Dendritic cell treated with granulocyte-macrophage colony-stimulating factor and Interleukin-4, amounts not matched to agents 40 ng/mL and 50 ng/mL, for 4 days (primary cell): Measurements from ENCODE around the gene SENP6.
"Not testable (repeated sequence)": the region's sequence is repeated elsewhere in the genome, so short reads cannot be mapped to it uniquely, and the experiment has no call there.

Source experiments
- H3K27ac Mint-ChIP-seq: one replicate; pipeline ENCODE4 v1.8.0; 2022; ENCODE audit warnings: mild to moderate bottlenecking, mixed read lengths
- H3K27me3 Mint-ChIP-seq: one replicate; pipeline ENCODE4 v1.8.0; 2022; ENCODE audit warnings: mild to moderate bottlenecking, mixed read lengths
- H3K36me3 Mint-ChIP-seq: one replicate; pipeline ENCODE4 v1.8.0; 2022; ENCODE audit warnings: low read depth, mixed read lengths
- H3K4me1 Mint-ChIP-seq: one replicate; pipeline ENCODE4 v1.8.0; 2022; ENCODE audit warnings: low read depth, mixed read lengths
- H3K4me3 Mint-ChIP-seq: one replicate; pipeline ENCODE4 v1.8.0; 2022; ENCODE audit warnings: mild to moderate bottlenecking, moderate library complexity, mixed read lengths
- H3K9me3 Mint-ChIP-seq: one replicate; pipeline ENCODE4 v1.8.0; 2022; ENCODE audit warnings: mixed read lengths
- intact Hi-C: fragments of 100-400 bp; cut with micrococcal nuclease; formaldehyde crosslinking; loops from one replicate; pipeline ENCODE4 v1.15.0; 2022

The SENP6 gene

GRCh38 chr6:75613056-75613501, 11.4 kb downstream of the SENP6 start:
- peaks cover 76% of the 10 kb centered on the region for H3K4me1 Mint-ChIP-seq
- no peaks in the 10 kb centered on the region for H3K27me3 Mint-ChIP-seq
- no peak overlapping the region for H3K4me3 Mint-ChIP-seq
- H3K9me3 Mint-ChIP-seq = no peaks in the 10 kb centered on the region
- no peaks in the 10 kb centered on the region for H3K36me3 Mint-ChIP-seq
- intact Hi-C loops = no loop called here
- H3K27ac Mint-ChIP-seq = no peak overlapping the region

GRCh38 chr6:75618437-75618836, 16.8 kb downstream of the SENP6 start:
- Mint-ChIP-seq H3K4me3 (no peak overlapping the region), H3K27ac (no peak overlapping the region), H3K36me3 (no peaks in the 10 kb centered on the region), H3K9me3 (no peaks in the 10 kb centered on the region), H3K4me1 (peaks cover 49% of the 10 kb centered on the region), H3K27me3 (no peaks in the 10 kb centered on the region)
- intact Hi-C loops = no loop called here

- no peak overlapping the region for H3K4me3 Mint-ChIP-seq
- H3K27me3 Mint-ChIP-seq = no peaks in the 10 kb centered on the region
- H3K4me1 Mint-ChIP-seq = peaks cover 47% of the 10 kb centered on the region
- no peaks in the 10 kb centered on the region for H3K9me3 Mint-ChIP-seq
- intact Hi-C loops = no loop called here
- peaks cover 8% of the 10 kb centered on the region for H3K36me3 Mint-ChIP-seq
- peak overlapping the region; percentile 13 for H3K27ac Mint-ChIP-seq
Observed at GRCh38 chr6:75619230-75619899, 17.7 kb downstream of the SENP6 start.

- peaks cover 20% of the 10 kb centered on the region for H3K36me3 Mint-ChIP-seq
- no peaks in the 10 kb centered on the region for H3K9me3 Mint-ChIP-seq
- H3K4me1 Mint-ChIP-seq = peaks cover 34% of the 10 kb centered on the region
- intact Hi-C loops = no loop called here
- no peak overlapping the region for H3K27ac Mint-ChIP-seq
- H3K4me3 Mint-ChIP-seq = no peak overlapping the region
- H3K27me3 Mint-ChIP-seq = no peaks in the 10 kb centered on the region
Observed at GRCh38 chr6:75620381-75621304, 19.0 kb downstream of the SENP6 start.

GRCh38 chr6:75621846-75622245, 20.2 kb downstream of the SENP6 start:
- Mint-ChIP-seq H3K36me3 (peaks cover 24% of the 10 kb centered on the region), H3K9me3 (no peaks in the 10 kb centered on the region), H3K4me3 (no peak overlapping the region), H3K4me1 (peaks cover 26% of the 10 kb centered on the region), H3K27ac (no peak overlapping the region), H3K27me3 (no peaks in the 10 kb centered on the region)
- intact Hi-C loops = no loop called here

GRCh38 chr6:75623491-75623890, 21.8 kb downstream of the SENP6 start:
- Mint-ChIP-seq H3K4me1 (peaks cover 22% of the 10 kb centered on the region), H3K27me3 (no peaks in the 10 kb centered on the region), H3K36me3 (peaks cover 31% of the 10 kb centered on the region), H3K9me3 (no peaks in the 10 kb centered on the region), H3K27ac (no peak overlapping the region), H3K4me3 (no peak overlapping the region)
- intact Hi-C loops = no loop called here

GRCh38 chr6:75624335-75624734, 22.7 kb downstream of the SENP6 start:
- intact Hi-C loops = no loop called here
- no peak overlapping the region for H3K4me3 Mint-ChIP-seq
- H3K4me1 Mint-ChIP-seq = peaks cover 14% of the 10 kb centered on the region
- H3K36me3 Mint-ChIP-seq = peaks cover 33% of the 10 kb centered on the region
- no peaks in the 10 kb centered on the region for H3K9me3 Mint-ChIP-seq
- no peak overlapping the region for H3K27ac Mint-ChIP-seq
- no peaks in the 10 kb centered on the region for H3K27me3 Mint-ChIP-seq

- no peak overlapping the region for H3K4me3 Mint-ChIP-seq
- intact Hi-C loops = no loop called here
- peaks cover 39% of the 10 kb centered on the region for H3K36me3 Mint-ChIP-seq
- H3K9me3 Mint-ChIP-seq = no peaks in the 10 kb centered on the region
- peaks cover 8% of the 10 kb centered on the region for H3K4me1 Mint-ChIP-seq
- H3K27ac Mint-ChIP-seq = no peak overlapping the region
- no peaks in the 10 kb centered on the region for H3K27me3 Mint-ChIP-seq
Observed at GRCh38 chr6:75624988-75625387, 23.3 kb downstream of the SENP6 start.

- intact Hi-C loops = no loop called here
- Mint-ChIP-seq H3K27ac (no peak overlapping the region), H3K9me3 (no peaks in the 10 kb centered on the region), H3K4me1 (no peaks in the 10 kb centered on the region), H3K27me3 (no peaks in the 10 kb centered on the region), H3K36me3 (peaks cover 48% of the 10 kb centered on the region), H3K4me3 (no peak overlapping the region)
Observed at GRCh38 chr6:75626561-75626960, 24.9 kb downstream of the SENP6 start.

GRCh38 chr6:75627708-75628107, 26.0 kb downstream of the SENP6 start:
- H3K4me3 Mint-ChIP-seq, intact Hi-C loops, H3K27me3 Mint-ChIP-seq, H3K4me1 Mint-ChIP-seq, H3K27ac Mint-ChIP-seq, H3K9me3 Mint-ChIP-seq: not testable (repeated sequence)
- H3K36me3 Mint-ChIP-seq = peaks cover 48% of the 10 kb centered on the region

- Mint-ChIP-seq H3K36me3 (peaks cover 52% of the 10 kb centered on the region), H3K27ac (no peak overlapping the region), H3K9me3 (no peaks in the 10 kb centered on the region), H3K4me3 (no peak overlapping the region), H3K27me3 (no peaks in the 10 kb centered on the region), H3K4me1 (no peaks in the 10 kb centered on the region)
- intact Hi-C loops = no loop called here
Observed at GRCh38 chr6:75631859-75632635, 30.4 kb downstream of the SENP6 start.

- H3K27ac Mint-ChIP-seq = no peak overlapping the region
- no peaks in the 10 kb centered on the region for H3K27me3 Mint-ChIP-seq
- no peak overlapping the region for H3K4me3 Mint-ChIP-seq
- peaks cover 50% of the 10 kb centered on the region for H3K36me3 Mint-ChIP-seq
- no peaks in the 10 kb centered on the region for H3K4me1 Mint-ChIP-seq
- no peaks in the 10 kb centered on the region for H3K9me3 Mint-ChIP-seq
- intact Hi-C loops = no loop called here
Observed at GRCh38 chr6:75633045-75633444, 31.4 kb downstream of the SENP6 start.

GRCh38 chr6:75642311-75642710, 40.6 kb downstream of the SENP6 start:
- Mint-ChIP-seq H3K27me3 (no peaks in the 10 kb centered on the region), H3K36me3 (peaks cover 64% of the 10 kb centered on the region), H3K4me1 (no peaks in the 10 kb centered on the region), H3K27ac (no peak overlapping the region), H3K9me3 (no peaks in the 10 kb centered on the region), H3K4me3 (no peak overlapping the region)
- intact Hi-C loops = no loop called here

- no peak overlapping the region for H3K27ac Mint-ChIP-seq
- intact Hi-C loops = no loop called here
- H3K4me1 Mint-ChIP-seq = no peaks in the 10 kb centered on the region
Observed at GRCh38 chr6:75643173-75643572, 41.5 kb downstream of the SENP6 start.

More at GRCh38 chr6:75643173-75643572, 41.5 kb downstream of the SENP6 start:
- Mint-ChIP-seq H3K36me3 (peaks cover 60% of the 10 kb centered on the region), H3K9me3 (no peaks in the 10 kb centered on the region), H3K27me3 (no peaks in the 10 kb centered on the region), H3K4me3 (no peak overlapping the region)
